HG03064 (cell line): ENCODE data around the gene UBAP2L.

ENCODE experiments used
- ATAC-seq: cut with Tn5 transposase; IDR thresholded peaks from one replicate; pipeline ENCODE4 v1.9.1; 2021; ENCODE audit warnings: low read depth; ENCODE audit not compliant: unreplicated experiment

The UBAP2L gene, protein sequence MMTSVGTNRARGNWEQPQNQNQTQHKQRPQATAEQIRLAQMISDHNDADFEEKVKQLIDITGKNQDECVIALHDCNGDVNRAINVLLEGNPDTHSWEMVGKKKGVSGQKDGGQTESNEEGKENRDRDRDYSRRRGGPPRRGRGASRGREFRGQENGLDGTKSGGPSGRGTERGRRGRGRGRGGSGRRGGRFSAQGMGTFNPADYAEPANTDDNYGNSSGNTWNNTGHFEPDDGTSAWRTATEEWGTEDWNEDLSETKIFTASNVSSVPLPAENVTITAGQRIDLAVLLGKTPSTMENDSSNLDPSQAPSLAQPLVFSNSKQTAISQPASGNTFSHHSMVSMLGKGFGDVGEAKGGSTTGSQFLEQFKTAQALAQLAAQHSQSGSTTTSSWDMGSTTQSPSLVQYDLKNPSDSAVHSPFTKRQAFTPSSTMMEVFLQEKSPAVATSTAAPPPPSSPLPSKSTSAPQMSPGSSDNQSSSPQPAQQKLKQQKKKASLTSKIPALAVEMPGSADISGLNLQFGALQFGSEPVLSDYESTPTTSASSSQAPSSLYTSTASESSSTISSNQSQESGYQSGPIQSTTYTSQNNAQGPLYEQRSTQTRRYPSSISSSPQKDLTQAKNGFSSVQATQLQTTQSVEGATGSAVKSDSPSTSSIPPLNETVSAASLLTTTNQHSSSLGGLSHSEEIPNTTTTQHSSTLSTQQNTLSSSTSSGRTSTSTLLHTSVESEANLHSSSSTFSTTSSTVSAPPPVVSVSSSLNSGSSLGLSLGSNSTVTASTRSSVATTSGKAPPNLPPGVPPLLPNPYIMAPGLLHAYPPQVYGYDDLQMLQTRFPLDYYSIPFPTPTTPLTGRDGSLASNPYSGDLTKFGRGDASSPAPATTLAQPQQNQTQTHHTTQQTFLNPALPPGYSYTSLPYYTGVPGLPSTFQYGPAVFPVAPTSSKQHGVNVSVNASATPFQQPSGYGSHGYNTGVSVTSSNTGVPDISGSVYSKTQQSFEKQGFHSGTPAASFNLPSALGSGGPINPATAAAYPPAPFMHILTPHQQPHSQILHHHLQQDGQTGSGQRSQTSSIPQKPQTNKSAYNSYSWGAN

DNA sequence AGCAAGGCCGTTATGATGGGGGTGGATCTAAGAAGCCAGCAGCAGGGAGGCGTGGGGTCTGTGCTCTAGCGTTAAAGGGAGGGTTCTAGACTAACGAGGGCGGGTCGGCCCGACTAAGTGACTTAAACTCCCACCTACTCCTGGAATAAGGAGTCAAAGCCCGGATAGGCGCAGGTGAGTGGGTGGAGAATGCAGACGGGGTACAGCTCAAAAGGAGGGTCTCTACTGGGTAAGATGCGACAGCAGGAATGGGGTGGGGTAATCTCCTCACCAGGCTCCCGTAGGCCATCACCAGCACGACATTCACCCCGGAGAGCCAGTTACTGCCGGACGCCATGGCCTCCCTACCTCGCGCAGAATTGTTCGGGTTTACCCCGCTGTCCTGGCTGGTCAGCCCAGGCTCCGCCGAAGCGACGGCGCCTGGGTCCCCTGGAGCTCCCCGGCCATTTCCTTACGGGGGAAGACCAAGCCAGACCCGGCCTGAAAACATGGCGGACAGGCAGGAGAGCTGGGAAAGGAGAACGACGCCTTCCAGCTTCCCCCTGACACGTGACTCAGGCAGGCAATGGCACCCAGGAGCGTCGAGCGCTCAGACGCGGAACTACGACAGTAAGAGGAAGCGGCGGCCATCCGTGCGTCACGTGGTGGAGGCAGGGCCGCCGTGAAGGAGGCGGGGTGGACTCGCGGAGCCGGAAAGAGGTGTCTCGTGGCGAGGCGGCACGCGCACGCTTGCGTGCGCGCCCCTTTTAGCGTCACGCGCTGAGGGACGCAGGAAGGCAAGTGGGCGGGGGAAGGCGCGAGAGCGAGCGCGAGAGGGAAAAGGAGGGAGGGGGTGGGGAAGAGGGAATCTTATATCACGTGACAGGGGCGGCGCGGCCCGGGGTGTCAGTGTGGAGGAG, at the start of gene UBAP2L:
TSS of gene UBAP2L (plus strand) at position 885 of the 899 bp plus-strand sequence. CDS start 4,169 bp downstream, outside the sequence.
- ATAC-seq: peak; percentile 85

DNA sequence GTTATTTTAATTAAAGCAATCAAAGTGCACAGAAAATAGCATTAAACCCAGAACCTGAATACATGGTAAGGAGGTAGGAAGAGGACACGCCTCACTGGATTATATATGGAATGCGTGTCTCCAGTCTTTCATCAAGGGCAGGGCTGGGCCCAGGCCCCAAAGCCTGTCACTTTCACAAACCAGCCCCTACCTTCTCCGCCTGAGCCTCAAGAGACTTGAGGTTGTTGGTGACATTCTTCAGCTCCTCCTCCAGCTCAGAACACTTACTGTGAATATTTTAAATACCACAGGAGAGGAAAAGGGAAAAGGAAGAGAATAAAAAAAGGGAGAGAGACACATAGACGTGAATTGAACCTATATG, 49.6 kb upstream of the UBAP2L start:
- ATAC-seq: no peak

DNA sequence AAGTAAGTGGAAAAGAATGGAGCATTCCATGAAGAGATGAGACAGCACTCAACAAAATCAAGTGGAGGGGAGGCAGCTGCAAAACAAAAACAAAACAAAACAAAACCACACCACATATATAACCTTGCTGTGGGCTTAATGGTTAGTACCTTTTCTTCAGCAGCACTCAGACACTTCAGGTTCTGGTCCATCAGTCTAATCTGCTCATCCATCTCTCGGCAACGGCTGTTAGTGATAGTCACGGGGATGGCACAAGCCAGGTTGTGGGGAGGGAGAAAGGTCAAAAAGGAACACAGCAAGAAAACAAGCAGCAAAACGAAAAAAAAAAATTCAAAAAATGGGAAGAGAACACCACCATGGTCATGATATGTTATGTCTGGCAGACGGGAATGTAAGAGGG, 48.9 kb upstream of the UBAP2L start:
- ATAC-seq: no peak

DNA sequence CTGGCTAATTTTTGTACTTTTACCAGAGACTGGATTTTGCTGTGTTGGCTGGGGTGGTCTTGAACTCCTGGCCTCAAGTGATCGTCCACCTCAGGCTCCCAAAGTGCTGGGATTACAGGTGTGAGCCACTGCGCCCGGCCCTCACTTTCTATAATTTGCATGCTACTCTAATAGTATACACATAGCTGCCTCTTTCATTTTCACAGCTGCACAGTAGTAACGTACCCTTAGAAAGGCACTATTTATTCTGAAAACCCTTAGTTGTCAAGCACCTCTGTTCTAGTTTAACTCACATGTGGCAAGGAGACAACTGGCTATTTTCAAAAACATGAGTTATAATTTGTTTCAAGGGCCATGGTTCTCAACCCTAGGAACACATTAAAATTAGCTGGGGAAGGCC, 46.1 kb upstream of the UBAP2L start:
- no peak for ATAC-seq

DNA sequence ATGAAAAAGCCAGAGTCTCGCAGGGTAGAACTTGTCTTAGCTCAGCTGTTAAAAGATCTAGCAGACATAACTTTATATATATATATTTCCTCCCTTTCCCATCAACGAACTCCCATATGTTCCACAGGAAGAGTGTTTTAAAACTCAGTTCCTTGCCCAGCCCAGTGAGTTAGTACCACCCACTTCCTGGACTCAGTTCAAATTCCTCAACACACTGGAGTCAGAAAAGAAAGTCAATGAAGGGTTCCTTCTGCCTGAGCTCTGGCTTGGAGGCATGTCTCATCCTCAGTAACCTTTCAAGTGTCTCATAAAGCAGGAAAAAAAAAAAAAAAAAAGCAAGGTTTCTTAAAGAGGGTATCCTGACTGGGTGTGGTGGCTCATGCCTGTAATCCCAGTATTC, 44.4 kb upstream of the UBAP2L start:
- no peak for ATAC-seq

DNA sequence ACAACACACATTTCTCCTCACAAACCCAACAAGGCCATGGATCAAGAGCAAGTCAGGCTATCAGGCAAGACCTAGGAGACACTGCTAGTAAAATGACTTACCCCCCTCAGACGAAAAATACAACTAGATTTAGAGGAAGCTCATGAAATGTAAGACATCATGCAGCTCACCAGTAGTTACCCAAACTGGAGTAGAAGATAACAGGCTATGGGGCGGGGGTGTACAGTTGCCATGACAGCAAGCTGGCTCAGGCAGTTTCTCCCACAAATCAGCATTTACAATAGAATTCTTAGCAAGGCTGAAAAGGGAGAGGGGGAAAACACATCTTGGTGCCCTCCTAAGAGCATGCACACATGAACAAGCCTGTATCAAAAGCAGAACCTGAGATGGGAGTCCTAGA, 42.7 kb upstream of the UBAP2L start:
- no peak for ATAC-seq

DNA sequence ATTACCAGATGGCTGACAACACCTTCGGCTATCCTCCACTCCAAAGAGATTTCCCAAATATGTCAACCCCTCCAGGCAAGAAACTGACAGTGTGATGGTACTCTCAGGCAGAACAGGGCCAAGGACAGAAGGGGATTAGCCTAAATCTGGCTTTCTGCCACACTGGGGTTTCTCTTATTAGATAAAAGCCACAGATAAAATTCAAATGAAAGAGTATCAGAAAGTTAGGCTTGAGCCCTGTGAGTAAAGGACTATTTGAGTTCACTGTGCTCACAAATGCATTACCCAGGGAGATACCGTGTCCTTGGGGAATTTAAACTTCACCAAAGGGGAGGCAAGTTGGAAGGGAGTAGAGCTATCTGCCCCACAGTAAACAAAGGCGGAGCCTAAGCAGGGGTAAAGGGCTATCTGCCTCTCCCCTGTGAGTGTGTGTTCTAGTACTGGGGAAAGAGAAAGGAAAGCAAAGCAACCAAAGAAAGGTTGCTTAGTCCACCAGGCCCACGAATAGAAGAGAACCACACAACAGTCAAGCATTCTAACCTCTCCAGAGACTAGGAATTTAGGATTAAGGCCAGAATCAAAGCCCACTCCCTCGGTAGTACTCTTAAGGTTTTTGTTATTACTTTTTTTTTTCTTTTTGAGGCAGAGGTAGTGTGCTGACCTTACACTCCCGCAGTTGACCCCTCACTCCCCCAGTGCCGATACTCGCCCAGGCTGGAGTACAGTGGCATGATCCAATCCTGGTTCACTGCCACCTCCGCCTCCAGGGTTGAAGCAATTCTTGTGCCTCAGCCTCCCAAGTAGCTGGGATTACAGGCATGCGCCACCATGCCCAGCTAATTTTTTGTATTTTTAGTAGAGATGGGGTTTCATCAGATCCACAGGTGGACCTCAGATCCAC, 41.6 kb upstream of the UBAP2L start:
- ATAC-seq: no peak

DNA sequence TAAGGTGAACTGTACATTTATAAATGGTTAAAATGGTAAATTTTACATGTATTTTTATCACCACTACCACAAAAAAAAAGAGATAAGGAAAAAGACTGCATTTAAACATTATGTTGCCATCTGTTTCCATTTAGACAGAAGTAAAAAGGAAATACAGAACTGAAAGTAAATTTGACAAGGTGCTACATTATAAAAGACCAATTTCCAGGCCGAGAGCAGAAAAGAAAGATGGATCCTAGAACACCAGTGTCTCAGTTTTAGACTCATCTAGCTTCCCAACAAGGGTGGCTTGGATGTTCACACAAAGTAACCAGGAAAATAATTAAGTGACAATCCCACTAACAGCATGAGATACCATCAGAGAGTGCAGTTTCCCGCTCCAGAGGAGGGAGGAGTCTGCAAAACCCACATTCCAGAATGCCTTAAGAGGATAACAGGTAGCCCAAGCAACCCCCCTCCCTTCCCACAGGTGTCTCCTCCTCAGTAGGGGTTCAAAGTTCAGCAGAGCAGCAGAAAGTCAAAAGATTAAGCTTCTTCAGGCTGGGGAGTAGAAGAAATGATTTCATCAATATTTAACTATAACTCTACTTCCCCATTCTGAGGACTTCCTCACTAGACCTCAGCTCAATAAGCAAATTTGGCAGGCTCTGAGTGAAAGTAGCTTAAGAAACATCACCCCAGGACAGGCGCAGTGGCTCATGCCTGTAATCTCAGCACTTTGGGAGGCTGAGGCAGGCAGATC, 40.6 kb upstream of the UBAP2L start:
- no peak for ATAC-seq

DNA sequence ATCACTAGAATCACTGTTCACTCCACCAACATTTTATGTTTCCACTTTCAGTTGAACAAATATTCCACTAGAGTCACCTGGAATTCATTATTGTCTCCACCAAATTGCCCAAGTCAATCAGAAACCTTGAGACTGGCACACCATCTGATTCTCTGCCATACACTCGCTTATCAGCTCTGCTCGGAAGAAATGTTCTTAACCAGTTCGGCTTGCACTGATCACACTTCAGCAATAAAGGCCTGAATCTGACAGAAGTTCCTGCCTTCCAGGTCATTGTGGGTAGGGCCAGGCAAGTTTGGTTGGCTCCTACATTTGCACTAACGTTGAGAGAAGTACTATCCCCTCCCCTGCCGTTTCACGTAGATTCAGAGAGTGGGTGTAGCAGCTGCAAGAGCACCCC, 38.8 kb upstream of the UBAP2L start:
- no peak for ATAC-seq

DNA sequence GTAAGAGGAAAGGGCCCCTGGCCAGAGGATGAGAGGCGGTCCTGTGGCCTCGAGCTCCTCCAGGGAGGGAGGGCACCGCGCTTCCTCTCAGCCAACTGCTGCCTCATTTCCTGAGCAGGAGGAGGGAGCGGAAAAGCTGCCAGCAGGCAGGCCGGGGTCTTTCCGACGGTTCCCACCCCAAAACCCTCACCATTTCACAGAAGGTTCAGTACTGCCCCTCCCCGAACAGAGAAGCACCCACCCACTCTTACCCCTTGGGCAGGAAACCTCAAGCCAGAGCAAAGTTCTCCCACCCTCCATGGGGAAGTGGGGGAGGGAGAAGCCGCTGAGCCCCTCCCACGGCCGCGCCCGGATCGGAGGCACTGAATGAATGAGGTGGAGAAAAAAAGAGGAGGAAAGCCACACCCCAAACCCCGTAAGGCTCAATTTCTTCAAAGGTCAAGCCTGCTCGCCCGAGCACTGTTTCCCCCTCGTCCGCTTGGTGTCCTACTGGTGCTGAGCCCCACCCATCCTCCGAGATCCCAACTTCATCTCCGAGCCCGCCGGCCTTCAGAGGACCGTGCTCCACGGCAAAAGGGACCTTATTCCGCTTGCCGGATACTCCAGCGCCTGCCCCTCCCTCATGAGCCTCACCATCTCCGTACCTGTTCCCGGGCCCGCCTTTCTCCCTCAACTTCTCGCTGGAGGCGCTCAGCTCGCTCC, 38.3 kb upstream of the UBAP2L start:
- ATAC-seq: peak; percentile 40

DNA sequence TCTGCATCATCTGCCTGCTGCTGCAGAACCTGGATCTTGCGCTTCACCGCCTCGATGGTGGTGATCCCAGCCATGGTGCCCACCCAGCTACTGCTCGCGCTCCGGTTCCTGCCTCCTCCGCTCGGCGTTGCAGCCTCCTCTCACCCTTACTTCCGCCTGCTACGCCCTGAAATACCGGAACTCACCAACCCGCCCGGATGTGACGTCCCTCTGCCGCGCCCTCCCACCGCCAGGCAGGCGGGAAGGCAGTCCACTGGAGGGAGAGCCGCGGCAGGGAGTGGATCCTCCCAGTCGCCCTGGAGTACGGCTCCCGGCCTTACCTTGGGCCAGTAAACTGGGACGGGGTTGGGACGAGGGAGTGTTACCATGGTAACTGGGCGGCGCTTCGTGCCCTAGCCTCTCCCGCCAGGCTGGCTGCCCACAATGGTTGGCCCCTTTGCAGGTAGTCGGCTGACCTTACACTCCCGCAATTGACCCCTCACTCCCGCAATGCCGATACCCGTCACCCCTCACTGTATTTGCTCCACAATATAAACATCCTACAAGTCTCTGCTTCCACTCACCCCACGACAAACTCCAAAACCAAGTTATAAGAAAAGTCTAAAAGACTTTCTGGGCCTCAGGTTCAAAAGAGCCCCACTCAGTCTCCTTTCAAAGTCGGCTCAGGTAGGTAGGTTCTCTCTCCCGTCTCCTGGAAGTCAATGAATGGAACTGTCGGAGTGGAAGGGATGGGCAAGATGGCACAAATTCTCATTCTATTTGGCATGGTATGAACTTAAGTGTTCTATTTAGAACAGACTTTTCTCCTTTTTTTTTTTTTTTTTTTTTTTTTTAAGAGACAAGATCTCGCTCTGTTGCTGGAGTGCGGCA, 37.5 kb upstream of the UBAP2L start:
- peak; percentile 70 for ATAC-seq

DNA sequence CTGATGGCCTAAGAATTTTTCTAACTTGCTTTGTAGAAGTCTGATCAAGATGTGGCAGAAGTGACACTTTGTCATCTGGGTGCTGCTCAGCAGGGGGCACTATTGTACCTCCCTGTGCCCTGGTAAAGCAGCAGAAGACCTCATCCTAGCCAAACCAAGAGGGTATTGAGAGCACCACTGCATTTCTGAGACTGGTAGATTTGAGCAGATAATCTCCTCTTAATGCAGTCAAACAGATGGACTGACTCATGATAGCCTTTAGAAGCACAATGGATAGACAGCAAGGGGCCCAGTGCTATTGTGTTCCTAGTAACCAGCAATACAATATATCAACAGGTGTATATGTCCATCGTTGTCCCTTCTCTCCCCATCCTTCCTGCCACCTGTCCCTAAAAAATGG, 34.6 kb upstream of the UBAP2L start:
- no peak for ATAC-seq

DNA sequence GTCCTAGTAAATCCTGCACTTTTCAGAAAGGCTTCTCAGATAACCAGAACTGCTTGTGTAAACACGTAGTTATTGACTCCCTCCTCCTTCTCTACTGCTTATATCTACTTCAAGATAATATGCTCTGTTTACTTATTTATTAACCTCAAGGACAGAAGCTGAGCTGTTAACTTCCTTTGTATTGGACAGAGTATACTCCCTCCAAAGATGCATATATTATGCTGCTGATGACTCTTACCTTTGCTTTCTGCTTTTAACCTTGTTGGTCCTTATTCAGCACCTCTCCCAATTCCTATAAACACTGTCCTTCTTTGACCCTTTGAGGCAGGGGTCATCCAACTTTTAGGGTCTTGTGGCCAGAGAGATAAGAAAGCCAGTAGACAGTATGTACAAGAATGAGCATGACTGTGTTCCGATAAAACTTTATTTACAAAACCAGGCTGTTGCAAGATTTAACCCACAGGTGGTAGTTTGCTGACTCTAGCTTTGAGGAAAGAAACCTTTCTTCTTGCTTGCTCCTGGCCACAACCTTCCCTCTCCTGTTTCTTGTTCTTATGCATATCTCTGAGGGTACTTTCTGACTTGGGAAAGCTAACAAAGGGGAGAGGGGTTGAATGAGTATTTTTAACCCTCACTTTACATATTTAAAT, 33.8 kb upstream of the UBAP2L start:
- ATAC-seq: no peak

DNA sequence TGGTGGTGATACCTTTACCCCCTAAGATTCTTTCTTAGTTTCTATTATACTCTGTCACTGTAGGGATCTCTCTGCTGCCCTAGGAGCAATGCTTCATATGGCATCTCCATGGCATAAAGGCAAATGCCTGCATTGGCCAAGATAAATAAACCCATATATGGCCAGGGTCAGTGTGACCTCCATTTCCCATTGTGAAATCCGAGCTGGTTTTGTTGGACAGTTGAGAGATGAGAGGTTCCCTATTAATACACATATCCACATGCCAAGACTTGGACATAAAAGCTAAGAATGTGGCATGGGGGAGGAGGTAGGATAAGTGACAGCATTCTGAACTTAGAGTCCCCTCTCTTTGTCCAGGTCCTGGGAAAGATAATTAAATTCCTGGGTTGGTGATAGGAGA, 30.2 kb upstream of the UBAP2L start:
- ATAC-seq: no peak

DNA sequence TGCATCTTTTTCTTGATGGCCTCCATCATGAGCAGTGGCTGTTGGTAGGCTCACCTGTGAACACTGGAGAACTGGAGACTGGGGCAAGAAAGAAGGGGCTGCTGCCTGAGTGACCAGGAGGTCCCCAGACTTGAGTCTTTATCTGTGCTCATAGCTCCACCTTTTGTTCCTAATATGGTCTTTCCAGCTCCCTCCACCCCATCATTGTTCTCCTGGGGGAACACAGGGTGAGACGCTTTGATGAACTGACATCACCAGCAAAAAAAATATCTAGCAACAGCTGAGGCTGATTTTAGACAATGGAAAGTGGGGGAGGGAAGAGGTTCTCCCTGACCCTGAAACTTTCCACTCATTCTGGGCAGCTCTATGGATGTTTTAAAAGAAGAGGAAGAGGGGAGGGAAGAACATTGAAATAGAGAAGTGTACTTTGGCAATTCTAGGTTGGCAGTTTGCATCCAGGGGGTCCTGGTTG, 28.7 kb upstream of the UBAP2L start, which contains the start of gene TPM3:
TSS of gene TPM3 (minus strand) at position 111 of the 472 bp plus-strand sequence. CDS start at position 29, 82 bp downstream.
- ATAC-seq: no peak

DNA sequence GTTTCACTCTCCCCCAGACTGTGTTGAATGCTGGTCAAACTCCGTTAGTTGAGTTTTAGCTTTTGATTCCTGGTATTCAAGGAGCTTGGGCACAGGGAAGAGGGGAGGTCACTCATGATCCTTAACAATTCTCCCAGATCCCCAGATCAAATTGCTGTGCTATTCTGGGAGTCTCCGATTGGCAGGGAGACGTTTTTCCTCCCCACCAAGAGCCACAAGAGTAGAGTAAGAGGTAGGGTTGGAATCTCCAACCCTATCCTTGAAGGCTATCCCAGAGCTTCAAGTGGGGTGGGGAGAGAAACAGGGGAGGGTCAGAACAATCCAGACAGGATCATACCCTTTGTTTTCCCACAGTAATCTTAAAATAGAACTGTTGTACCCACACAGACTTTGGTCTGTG, 28.3 kb upstream of the UBAP2L start:
- ATAC-seq: no peak
